LoVo (cell line): ENCODE results near the gene CUL3.

Experiments used
- DNase-seq: peaks from one replicate; pipeline ENCODE4 v3.0.0-alpha.2; 2016; ENCODE audit warnings: low spot score

CUL3 gene

GRCh38 chr2:224580248-224580647, 4.9 kb downstream of the CUL3 start:
- DNase-seq = no peak

- no peak for DNase-seq
Measured at GRCh38 chr2:224579411-224579810, 5.8 kb downstream of the CUL3 start.

- DNase-seq = no peak
Measured at GRCh38 chr2:224577541-224577940, 7.6 kb downstream of the CUL3 start.

GRCh38 chr2:224576088-224576715, 9.0 kb downstream of the CUL3 start:
- DNase-seq = no peak

GRCh38 chr2:224574423-224575084, 10.6 kb downstream of the CUL3 start:
- no peak for DNase-seq

- DNase-seq = no peak
Measured at GRCh38 chr2:224573724-224574123, 11.4 kb downstream of the CUL3 start.

- no peak for DNase-seq
Measured at GRCh38 chr2:224572338-224572737, 12.8 kb downstream of the CUL3 start.

- no peak for DNase-seq
Measured at GRCh38 chr2:224570328-224570993, 14.7 kb downstream of the CUL3 start.

- DNase-seq = no peak
Measured at GRCh38 chr2:224569654-224570053, 15.5 kb downstream of the CUL3 start.

- DNase-seq = no peak
Measured at GRCh38 chr2:224565452-224566035, 19.6 kb downstream of the CUL3 start.

- no peak for DNase-seq
Measured at GRCh38 chr2:224563537-224563936, 21.6 kb downstream of the CUL3 start.

- DNase-seq = no peak
Measured at GRCh38 chr2:224562831-224563230, 22.3 kb downstream of the CUL3 start.

- no peak for DNase-seq
Measured at GRCh38 chr2:224561234-224562005, 23.7 kb downstream of the CUL3 start.

GRCh38 chr2:224560549-224560948, 24.6 kb downstream of the CUL3 start:
- no peak for DNase-seq

- no peak for DNase-seq
Measured at GRCh38 chr2:224557610-224558009, 27.6 kb downstream of the CUL3 start.

- no peak for DNase-seq
Measured at GRCh38 chr2:224556381-224556780, 28.8 kb downstream of the CUL3 start.

GRCh38 chr2:224555823-224556366, 29.3 kb downstream of the CUL3 start:
- no peak for DNase-seq

- no peak for DNase-seq
Measured at GRCh38 chr2:224552771-224553170, 32.4 kb downstream of the CUL3 start.

- DNase-seq = no peak
Measured at GRCh38 chr2:224551693-224552092, 33.5 kb downstream of the CUL3 start.

- no peak for DNase-seq
Measured at GRCh38 chr2:224546926-224547325, 38.2 kb downstream of the CUL3 start.

GRCh38 chr2:224545884-224546644, 39.1 kb downstream of the CUL3 start:
- no peak for DNase-seq
